Measurements from ENCODE around the gene HECTD1. TPM values are rescaled to one million over a fixed set of nuclear protein-coding genes. Genes with fewer than 3 reads are reported as not detected.
"Not testable (repeated sequence)": the region's sequence is repeated elsewhere in the genome, so short reads cannot be mapped to it uniquely, and the experiment has no call there.

Gene HECTD1
- 91.2 and 91.6 TPM in 2 replicates for polyA plus RNA-seq (2013)

GRCh38 chr14:31207755-31208545 lies at the start of gene HECTD1:
Gene HECTD1 (minus strand): TSS chr14:31207793. CDS start chr14:31205936, 1,857 bp downstream.
- no peaks in the 10 kb centered on the region for H3K9me3 ChIP-seq (ENCODE audit: insufficient read depth, low read depth, low read length)
- H4K12ac ChIP-seq (ENCODE audit: low read depth, low read length): peak within 1 kb of the TSS; percentile 100
- H3K4ac ChIP-seq (ENCODE audit: low read depth, low read length): peak within 1 kb of the TSS; percentile 100
- peak within 1 kb of the TSS; percentile 70 for H3K4me2 ChIP-seq (ENCODE audit: low read length)
- no peaks in the 10 kb centered on the region for H3K27me3 ChIP-seq (ENCODE audit: insufficient read depth, low read length)
- H2AK5ac ChIP-seq (ENCODE audit: low read length): peak within 1 kb of the TSS; percentile 100
- peak within 1 kb of the TSS; percentile 84 for H3K4me3 ChIP-seq (ENCODE audit: low read depth, low read length)
- H3K18ac ChIP-seq (ENCODE audit: low read length): peak within 1 kb of the TSS; percentile 95
- peak within 1 kb of the TSS; percentile 100 for H2BK120ac ChIP-seq (ENCODE audit: insufficient read depth, low read length, poor library complexity)
- peak within 1 kb of the TSS; percentile 93 for H3K27ac ChIP-seq (ENCODE audit: low read depth, low read length)
- H3K9ac ChIP-seq (ENCODE audit: low read length): peak within 1 kb of the TSS; percentile 91
- peaks cover 3 to 4% of the 10 kb centered on the region in 2 experiments for H3K36me3 ChIP-seq (ENCODE audit: control insufficient read depth in 1 of 2, insufficient read depth in 2 of 2, low read length in 2 of 2)
- peaks cover 0 to 3% of the 10 kb centered on the region in 2 experiments for H3K4me1 ChIP-seq (ENCODE audit: control insufficient read depth in 1 of 2, insufficient read depth in 2 of 2, low read length in 2 of 2)
- peak; percentile 86 to 92 for DNase-seq
- H2BK5ac ChIP-seq (ENCODE audit: low read depth, low read length, poor library complexity): peak within 1 kb of the TSS; percentile 100
- H3K23ac ChIP-seq (ENCODE audit: low read length): no peak within 1 kb of the TSS
- peak within 1 kb of the TSS; percentile 100 for H4K8ac ChIP-seq (ENCODE audit: low read depth, low read length)
- peak within 1 kb of the TSS; percentile 99 for H2AFZ ChIP-seq (ENCODE audit: insufficient read depth, low read length, poor library complexity)
- H2BK12ac ChIP-seq (ENCODE audit: low read length): peak within 1 kb of the TSS; percentile 76
- peak within 1 kb of the TSS; percentile 99 for H4K91ac ChIP-seq (ENCODE audit: low read depth, low read length)
- peak within 1 kb of the TSS; percentile 100 for H3K14ac ChIP-seq (ENCODE audit: low read length)
- H3K79me1 ChIP-seq (ENCODE audit: low read length): peaks cover 20% of the 10 kb centered on the region
- no CpG with 5 or more reads among the region's 79 CpGs for WGBS (ENCODE audit: extremely low coverage, insufficient coverage, insufficient read length)
- H3K79me2 ChIP-seq (ENCODE audit: control insufficient read depth, insufficient read depth, low read length, poor library complexity): peaks cover 16% of the 10 kb centered on the region

- Histone ChIP-seq H2BK12ac (ENCODE audit: low read length) (no peak overlapping the region), H3K4me3 (ENCODE audit: low read depth, low read length) (no peak overlapping the region), H3K23ac (ENCODE audit: low read length) (no peak overlapping the region), H2BK5ac (ENCODE audit: low read depth, low read length, poor library complexity) (no peak overlapping the region), H3K27me3 (ENCODE audit: insufficient read depth, low read length) (no peaks in the 10 kb centered on the region), H4K8ac (ENCODE audit: low read depth, low read length) (no peak overlapping the region), H3K14ac (ENCODE audit: low read length) (no peak overlapping the region), H2BK120ac (ENCODE audit: insufficient read depth, low read length, poor library complexity) (no peak overlapping the region), H3K4ac (ENCODE audit: low read depth, low read length) (no peak overlapping the region), H2AFZ (ENCODE audit: insufficient read depth, low read length, poor library complexity) (no peak overlapping the region), H3K36me3 (ENCODE audit: control insufficient read depth in 1 of 2, insufficient read depth in 2 of 2, low read length in 2 of 2) (no peaks in the 10 kb centered on the region), H3K4me2 (ENCODE audit: low read length) (no peak overlapping the region), H3K79me2 (ENCODE audit: control insufficient read depth, insufficient read depth, low read length, poor library complexity) (no peaks in the 10 kb centered on the region), H3K27ac (ENCODE audit: low read depth, low read length) (no peak overlapping the region), H3K4me1 (ENCODE audit: control insufficient read depth in 1 of 2, insufficient read depth in 2 of 2, low read length in 2 of 2) (peaks cover 2 to 4% of the 10 kb centered on the region in 2 experiments), H3K9ac (ENCODE audit: low read length) (no peak overlapping the region), H4K91ac (ENCODE audit: low read depth, low read length) (no peak overlapping the region), H3K9me3 (ENCODE audit: insufficient read depth, low read depth, low read length) (no peaks in the 10 kb centered on the region), H3K79me1 (ENCODE audit: low read length) (peaks cover 2% of the 10 kb centered on the region), H3K18ac (ENCODE audit: low read length) (no peak overlapping the region), H4K12ac (ENCODE audit: low read depth, low read length) (no peak overlapping the region), H2AK5ac (ENCODE audit: low read length) (no peak overlapping the region)
- WGBS (ENCODE audit: extremely low coverage, insufficient coverage, insufficient read length): no CpG with 5 or more reads among the region's 1 CpG
- DNase-seq: no peak
Measured at GRCh38 chr14:31257244-31257553, 49.6 kb upstream of the HECTD1 start.

DNA sequence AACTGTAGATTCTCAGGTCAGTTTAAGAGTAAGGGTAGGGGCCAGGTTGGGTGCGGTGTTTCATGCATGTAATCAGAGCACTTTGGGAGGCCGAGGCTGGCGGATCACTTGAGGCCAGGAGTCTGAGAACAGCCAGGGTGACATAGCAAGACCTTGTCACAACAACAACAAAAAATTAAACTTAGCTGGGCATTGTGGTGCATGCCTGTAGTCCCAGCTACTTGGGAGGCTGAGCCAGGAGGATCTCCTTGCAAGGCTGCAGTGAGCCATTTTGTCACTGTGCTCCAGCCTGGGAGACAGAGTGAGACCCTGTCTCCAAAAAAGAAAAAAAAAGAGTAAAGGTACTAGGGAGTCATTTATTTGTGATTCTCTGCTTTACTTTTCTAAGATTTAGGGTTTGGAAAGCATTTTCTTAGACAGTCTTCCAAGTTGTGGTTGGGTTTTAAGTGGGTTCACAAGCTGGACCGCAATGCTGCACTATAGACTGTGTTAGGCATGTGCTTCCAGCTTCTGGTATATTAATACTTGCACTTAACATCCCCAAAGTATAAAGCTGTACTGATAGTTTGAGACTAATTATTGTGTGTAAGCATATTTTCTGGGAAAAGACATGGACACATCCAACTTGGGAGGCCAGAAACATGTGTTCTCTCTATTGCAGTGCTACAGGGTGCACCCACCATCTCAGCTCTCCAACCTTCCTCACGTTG lies 49.1 kb upstream of the HECTD1 start:
- H3K23ac ChIP-seq (ENCODE audit: low read length): no peak overlapping the region
- H2AFZ ChIP-seq (ENCODE audit: insufficient read depth, low read length, poor library complexity): no peak overlapping the region
- WGBS (ENCODE audit: extremely low coverage, insufficient coverage, insufficient read length): no CpG with 5 or more reads among the region's 5 CpGs
- H3K4me3 ChIP-seq (ENCODE audit: low read depth, low read length): no peak overlapping the region
- H3K4me2 ChIP-seq (ENCODE audit: low read length): no peak overlapping the region
- no peak overlapping the region for H2AK5ac ChIP-seq (ENCODE audit: low read length)
- H3K9me3 ChIP-seq (ENCODE audit: insufficient read depth, low read depth, low read length): no peaks in the 10 kb centered on the region
- H2BK12ac ChIP-seq (ENCODE audit: low read length): no peak overlapping the region
- no peak overlapping the region for H4K12ac ChIP-seq (ENCODE audit: low read depth, low read length)
- no peak overlapping the region for H2BK120ac ChIP-seq (ENCODE audit: insufficient read depth, low read length, poor library complexity)
- H4K91ac ChIP-seq (ENCODE audit: low read depth, low read length): no peak overlapping the region
- H3K79me2 ChIP-seq (ENCODE audit: control insufficient read depth, insufficient read depth, low read length, poor library complexity): no peaks in the 10 kb centered on the region
- H3K9ac ChIP-seq (ENCODE audit: low read length): no peak overlapping the region
- no peak overlapping the region for H3K4ac ChIP-seq (ENCODE audit: low read depth, low read length)
- no peak overlapping the region for H3K27ac ChIP-seq (ENCODE audit: low read depth, low read length)
- peaks cover under 1% of the 10 kb centered on the region in 2 experiments for H3K4me1 ChIP-seq (ENCODE audit: control insufficient read depth in 1 of 2, insufficient read depth in 2 of 2, low read length in 2 of 2)
- no peak for DNase-seq
- H2BK5ac ChIP-seq (ENCODE audit: low read depth, low read length, poor library complexity): no peak overlapping the region
- no peak overlapping the region for H3K18ac ChIP-seq (ENCODE audit: low read length)
- H3K79me1 ChIP-seq (ENCODE audit: low read length): peaks cover under 1% of the 10 kb centered on the region
- H3K36me3 ChIP-seq (ENCODE audit: control insufficient read depth in 1 of 2, insufficient read depth in 2 of 2, low read length in 2 of 2): no peaks in the 10 kb centered on the region
- no peaks in the 10 kb centered on the region for H3K27me3 ChIP-seq (ENCODE audit: insufficient read depth, low read length)
- H3K14ac ChIP-seq (ENCODE audit: low read length): no peak overlapping the region
- H4K8ac ChIP-seq (ENCODE audit: low read depth, low read length): no peak overlapping the region

DNA sequence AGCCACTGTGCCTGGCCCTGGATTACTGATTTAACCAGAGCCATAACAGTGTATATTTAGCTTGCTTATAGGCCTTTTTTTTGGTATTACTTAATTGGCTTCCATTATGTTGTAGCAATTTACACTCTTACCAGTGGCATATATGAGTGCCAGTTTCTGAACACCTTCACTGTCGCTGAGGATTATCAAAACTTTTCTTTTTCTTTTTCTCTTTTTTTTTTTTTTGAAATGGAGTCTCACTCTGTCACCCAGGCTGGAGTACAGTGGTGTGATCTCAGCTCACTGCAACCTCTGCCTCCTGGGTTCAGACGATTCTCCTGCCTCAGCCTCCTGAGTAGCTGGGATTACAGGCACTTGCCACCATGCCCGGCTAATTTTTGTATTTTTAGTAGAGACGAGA lies 48.3 kb upstream of the HECTD1 start:
- H4K12ac ChIP-seq (ENCODE audit: low read depth, low read length); H3K23ac ChIP-seq (ENCODE audit: low read length); H2BK5ac ChIP-seq (ENCODE audit: low read depth, low read length, poor library complexity); H4K8ac ChIP-seq (ENCODE audit: low read depth, low read length); H3K18ac ChIP-seq (ENCODE audit: low read length); H3K79me1 ChIP-seq (ENCODE audit: low read length); H3K9me3 ChIP-seq (ENCODE audit: insufficient read depth, low read depth, low read length); H3K14ac ChIP-seq (ENCODE audit: low read length); H3K4me1 ChIP-seq (ENCODE audit: control insufficient read depth in 1 of 2, insufficient read depth in 2 of 2, low read length in 2 of 2); DNase-seq; H3K4me2 ChIP-seq (ENCODE audit: low read length); H3K27ac ChIP-seq (ENCODE audit: low read depth, low read length); H4K91ac ChIP-seq (ENCODE audit: low read depth, low read length); H2AFZ ChIP-seq (ENCODE audit: insufficient read depth, low read length, poor library complexity); H3K4me3 ChIP-seq (ENCODE audit: low read depth, low read length); H2BK12ac ChIP-seq (ENCODE audit: low read length); H3K27me3 ChIP-seq (ENCODE audit: insufficient read depth, low read length); H3K79me2 ChIP-seq (ENCODE audit: control insufficient read depth, insufficient read depth, low read length, poor library complexity); H2BK120ac ChIP-seq (ENCODE audit: insufficient read depth, low read length, poor library complexity); H3K9ac ChIP-seq (ENCODE audit: low read length); H2AK5ac ChIP-seq (ENCODE audit: low read length); H3K4ac ChIP-seq (ENCODE audit: low read depth, low read length); H3K36me3 ChIP-seq (ENCODE audit: control insufficient read depth in 1 of 2, insufficient read depth in 2 of 2, low read length in 2 of 2): not testable (repeated sequence)
- WGBS (ENCODE audit: extremely low coverage, insufficient coverage, insufficient read length): no CpG with 5 or more reads among the region's 4 CpGs
